ENCODE data around the gene KCTD15. TPM values are rescaled to one million over a fixed set of nuclear protein-coding genes. Genes with fewer than 3 reads are reported as not detected.
A peak's percentile ranks its signal among the peaks of the same experiment; 100 is the strongest.

Gene KCTD15
- total RNA-seq, 2 donors from 2014 or later: 13.8 to 14.0 TPM

DNA sequence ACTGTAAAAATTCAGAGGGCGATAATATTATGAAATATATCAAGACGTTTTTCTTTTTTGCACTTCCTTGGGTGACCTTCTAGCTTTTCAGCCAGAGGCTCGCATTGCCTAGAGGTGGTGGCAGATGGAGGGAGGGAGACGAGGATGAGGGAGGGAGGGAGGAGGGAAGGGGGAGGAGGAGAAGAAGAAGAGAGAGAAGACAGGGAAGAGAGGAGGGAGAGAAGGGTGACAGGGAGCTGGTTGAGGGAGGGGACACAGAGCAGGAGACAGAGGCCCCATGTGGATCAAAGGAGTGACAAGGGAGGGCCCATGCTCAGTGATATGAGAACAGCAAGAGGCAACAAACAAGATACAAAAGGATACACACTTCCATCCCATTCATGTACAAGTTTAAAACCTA is 8.0 kb upstream of the KCTD15 start:
- H3K4me3 ChIP-seq: no peak overlapping the region
- H3K36me3 ChIP-seq: no peaks in the 10 kb centered on the region
- intact Hi-C loops (cut with DNase I): no loop called here
- no peaks in the 10 kb centered on the region for H3K27me3 ChIP-seq
- no peak overlapping the region for H3K27ac ChIP-seq
- no peaks in the 10 kb centered on the region for H3K4me1 ChIP-seq
- H3K9ac ChIP-seq (ENCODE audit: low read depth in 2 of 2, low read length in 2 of 2): no peak overlapping the region
- DNase-seq: no peak
- TF ChIP-seq, protein P1, sequence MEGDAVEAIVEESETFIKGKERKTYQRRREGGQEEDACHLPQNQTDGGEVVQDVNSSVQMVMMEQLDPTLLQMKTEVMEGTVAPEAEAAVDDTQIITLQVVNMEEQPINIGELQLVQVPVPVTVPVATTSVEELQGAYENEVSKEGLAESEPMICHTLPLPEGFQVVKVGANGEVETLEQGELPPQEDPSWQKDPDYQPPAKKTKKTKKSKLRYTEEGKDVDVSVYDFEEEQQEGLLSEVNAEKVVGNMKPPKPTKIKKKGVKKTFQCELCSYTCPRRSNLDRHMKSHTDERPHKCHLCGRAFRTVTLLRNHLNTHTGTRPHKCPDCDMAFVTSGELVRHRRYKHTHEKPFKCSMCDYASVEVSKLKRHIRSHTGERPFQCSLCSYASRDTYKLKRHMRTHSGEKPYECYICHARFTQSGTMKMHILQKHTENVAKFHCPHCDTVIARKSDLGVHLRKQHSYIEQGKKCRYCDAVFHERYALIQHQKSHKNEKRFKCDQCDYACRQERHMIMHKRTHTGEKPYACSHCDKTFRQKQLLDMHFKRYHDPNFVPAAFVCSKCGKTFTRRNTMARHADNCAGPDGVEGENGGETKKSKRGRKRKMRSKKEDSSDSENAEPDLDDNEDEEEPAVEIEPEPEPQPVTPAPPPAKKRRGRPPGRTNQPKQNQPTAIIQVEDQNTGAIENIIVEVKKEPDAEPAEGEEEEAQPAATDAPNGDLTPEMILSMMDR (IDR thresholded peaks at IDR 0.05): no peak
- no peaks in the 10 kb centered on the region for H3K9me3 ChIP-seq

DNA sequence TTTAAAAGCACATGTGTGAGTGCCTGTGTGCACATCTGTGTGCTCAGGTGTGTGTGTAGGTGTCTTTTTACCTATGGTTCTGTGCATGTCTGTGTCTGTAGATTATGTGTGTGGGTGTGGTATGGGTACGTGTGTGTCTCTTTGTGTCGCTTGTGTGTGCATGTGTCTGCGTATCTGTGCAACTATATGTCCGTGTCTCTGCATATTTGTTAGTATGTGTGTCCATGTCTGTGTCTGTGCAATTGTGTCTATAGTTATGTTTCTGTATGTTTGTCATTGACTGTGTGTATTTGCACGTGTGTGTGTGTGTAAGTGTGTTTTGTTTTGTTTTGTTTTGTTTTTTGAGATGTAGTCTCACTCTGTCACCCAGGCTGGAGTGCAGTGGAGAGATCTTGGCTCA is 7.3 kb upstream of the KCTD15 start:
- no peak overlapping the region for H3K4me3 ChIP-seq

DNA sequence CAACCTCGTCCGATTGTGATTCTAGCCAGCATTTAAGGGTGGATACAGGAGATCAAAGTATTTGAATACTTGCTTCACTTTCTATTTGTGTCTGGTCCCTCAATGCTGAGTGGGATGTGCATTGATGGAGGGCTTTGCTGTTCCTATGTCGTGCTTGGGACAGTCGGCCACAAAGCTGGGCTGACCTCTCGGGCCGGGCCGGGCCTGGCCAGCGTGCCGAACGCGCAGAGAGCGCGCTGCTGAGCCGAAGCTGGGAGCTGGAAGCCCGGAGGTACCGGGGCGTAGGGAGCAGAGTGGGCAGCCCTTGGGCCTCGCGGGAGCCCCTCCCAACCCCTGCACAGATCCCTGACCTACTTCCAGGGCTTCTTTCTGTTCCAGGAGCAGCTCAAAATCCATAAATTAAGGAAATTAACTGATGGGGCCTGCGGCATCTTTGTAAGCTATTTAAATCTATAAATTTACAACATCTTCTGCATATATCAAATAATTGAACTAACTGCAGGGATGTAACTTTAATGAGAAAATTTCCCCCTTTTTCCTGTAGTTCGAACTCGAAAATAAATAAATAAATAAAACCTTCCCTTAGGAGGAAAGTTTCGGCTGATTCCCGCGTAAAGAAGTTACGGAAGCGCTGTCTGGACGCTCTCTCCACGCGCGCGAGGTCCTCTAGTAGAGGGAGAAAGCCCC is 1.8 kb upstream of the KCTD15 start:
- H3K9me3 ChIP-seq: no peaks in the 10 kb centered on the region
- H3K9ac ChIP-seq (ENCODE audit: low read depth in 2 of 2, low read length in 2 of 2): peak overlapping the region in 1 of 2 donors; percentile 75
- H3K27me3 ChIP-seq: peaks cover 6% of the 10 kb centered on the region
- no peaks in the 10 kb centered on the region for H3K4me1 ChIP-seq
- no peak for DNase-seq
- intact Hi-C loops (cut with DNase I): no loop called here
- TF ChIP-seq, protein P1 (IDR thresholded peaks at IDR 0.05): no peak
- H3K27ac ChIP-seq: peak overlapping the region; percentile 91
- no peaks in the 10 kb centered on the region for H3K36me3 ChIP-seq
- H3K4me3 ChIP-seq: peak overlapping the region; percentile 81

More for the DNA sequence above, 7.3 kb upstream of the KCTD15 start:
- TF ChIP-seq, protein P1 (IDR thresholded peaks at IDR 0.05): no peak
- no peak for DNase-seq
- intact Hi-C loops (cut with DNase I): no loop called here
- Histone ChIP-seq H3K36me3 (no peaks in the 10 kb centered on the region), H3K27ac (no peak overlapping the region), H3K9me3 (no peaks in the 10 kb centered on the region), H3K4me1 (no peaks in the 10 kb centered on the region), H3K27me3 (peaks cover 1% of the 10 kb centered on the region), H3K9ac (ENCODE audit: low read depth in 2 of 2, low read length in 2 of 2) (no peak overlapping the region)

DNA sequence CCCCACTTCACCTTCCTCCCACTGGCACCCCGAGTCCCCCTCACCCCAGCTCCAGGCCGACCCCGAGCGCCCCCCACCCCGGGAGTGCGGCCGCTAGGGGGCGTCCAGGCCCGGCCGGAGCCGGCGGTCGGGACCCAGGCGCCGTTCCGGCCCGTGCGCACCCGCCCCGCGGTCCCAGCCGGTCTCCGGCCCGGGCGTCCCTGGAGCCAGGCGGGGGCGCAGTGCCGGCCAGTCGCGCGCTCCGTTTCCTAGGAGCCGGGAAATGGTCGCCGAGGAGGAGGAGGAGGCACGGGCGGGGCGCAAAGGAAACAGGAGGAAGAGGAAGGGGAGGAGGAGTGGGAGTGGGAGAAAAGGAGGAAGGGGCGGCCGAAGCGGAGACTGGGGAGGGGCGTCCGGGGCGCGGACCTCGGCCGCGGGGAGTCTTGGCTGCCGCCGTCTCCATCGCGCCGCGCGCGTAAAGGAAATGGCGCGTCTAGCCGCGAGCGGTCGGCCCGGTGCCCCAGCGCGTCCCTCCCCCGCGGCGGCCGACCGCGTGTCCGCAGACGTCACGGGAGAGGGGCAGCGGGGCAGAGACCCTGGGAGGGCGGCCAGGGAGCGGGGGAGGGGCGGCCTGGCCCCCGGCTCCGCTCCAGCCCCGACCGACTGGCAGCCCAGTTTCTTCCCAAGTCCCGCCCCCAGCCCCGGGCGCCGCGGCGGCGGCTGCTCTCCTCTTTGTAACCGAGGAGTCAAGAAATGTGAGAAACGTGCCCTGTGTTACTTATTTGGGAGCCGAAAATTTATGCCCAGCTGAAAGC is 1.1 kb upstream of the KCTD15 start:
- intact Hi-C loops (cut with DNase I): no loop called here
- TF ChIP-seq, protein P1 (IDR thresholded peaks at IDR 0.05): peak; percentile 62
- peak overlapping the region; percentile 61 to 75 for H3K9ac ChIP-seq (ENCODE audit: low read depth in 2 of 2, low read length in 2 of 2)
- no peaks in the 10 kb centered on the region for H3K9me3 ChIP-seq
- no peaks in the 10 kb centered on the region for H3K4me1 ChIP-seq
- H3K4me3 ChIP-seq: peak overlapping the region; percentile 81
- H3K36me3 ChIP-seq: no peaks in the 10 kb centered on the region
- H3K27ac ChIP-seq: peak overlapping the region; percentile 91
- DNase-seq: peak; percentile 85
- peaks cover 6% of the 10 kb centered on the region for H3K27me3 ChIP-seq

DNA sequence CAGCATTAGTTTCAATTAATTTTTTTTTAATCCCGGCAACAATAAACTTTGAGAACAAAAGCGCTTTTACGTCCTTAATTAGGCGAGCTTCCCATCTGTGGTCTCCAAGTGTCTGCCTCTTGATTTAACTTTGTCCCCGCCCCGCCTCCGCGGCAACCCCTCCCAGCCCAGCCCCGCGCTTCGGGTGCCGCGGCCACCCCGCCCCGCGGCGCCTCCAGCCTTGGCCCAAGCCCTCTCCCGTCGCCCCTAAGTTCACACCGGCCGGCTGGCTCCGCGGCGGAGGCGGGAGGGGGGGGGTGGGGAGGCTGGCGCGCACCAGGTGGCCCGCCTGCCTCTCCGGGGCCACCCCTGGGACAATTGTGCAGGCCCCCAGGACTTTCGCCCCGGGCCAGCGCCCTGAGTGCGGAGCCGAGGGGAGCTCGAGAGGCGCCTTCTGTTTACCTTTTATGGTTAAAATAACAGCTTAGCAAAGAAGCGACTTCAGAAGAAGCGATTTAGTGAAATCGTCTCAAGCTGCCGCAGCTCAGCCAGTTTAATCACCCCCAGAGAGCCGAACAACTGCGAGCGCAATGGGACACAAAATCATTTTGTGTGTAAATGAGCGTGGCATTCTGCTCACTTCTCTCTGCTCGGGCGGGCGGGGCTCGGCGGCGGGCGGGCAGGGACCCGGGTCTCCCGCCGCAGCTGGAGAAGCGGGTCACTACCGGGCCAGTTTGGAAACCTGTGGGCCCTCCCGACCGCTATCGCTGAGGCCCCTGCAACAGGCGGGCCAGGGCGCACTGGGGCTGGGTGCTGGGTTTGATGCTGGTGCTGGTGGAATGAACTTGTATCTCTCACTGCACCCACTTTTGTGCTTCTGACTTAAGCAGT is 1.4 kb downstream of the KCTD15 start:
- Histone ChIP-seq H3K27me3 (peaks cover 6% of the 10 kb centered on the region), H3K36me3 (no peaks in the 10 kb centered on the region), H3K27ac (peak overlapping the region; percentile 91), H3K4me3 (peak overlapping the region; percentile 81), H3K9ac (ENCODE audit: low read depth in 2 of 2, low read length in 2 of 2) (peak overlapping the region in 1 of 2 donors; percentile 15), H3K4me1 (no peaks in the 10 kb centered on the region), H3K9me3 (no peaks in the 10 kb centered on the region)
- TF ChIP-seq, protein P1 (IDR thresholded peaks at IDR 0.05): no peak
- intact Hi-C loops (cut with DNase I): no loop called here
- peak; percentile 84 for DNase-seq

Measured in colonic mucosa (tissue), 4 donors.